Endodermal cell (in vitro differentiated cells): ENCODE data around the gene KRT33B. TPM values are rescaled to one million over a fixed set of nuclear protein-coding genes. Genes with fewer than 3 reads are reported as not detected.
A peak's percentile ranks its signal among the peaks of the same experiment; 100 is the strongest.

Experiments
- DNase-seq: peaks from one replicate; pipeline ENCODE4 v3.0.0-alpha.2; 2017
- H3K27ac ChIP-seq: 2 replicates; pipeline ENCODE4 v1.5.1; 2013; ENCODE audit warnings: mild to moderate bottlenecking, low read depth, low read length, moderate library complexity
- H3K27me3 ChIP-seq: 2 replicates; pipeline ENCODE4 v1.6.1; 2013; ENCODE audit warnings: mild to moderate bottlenecking, low read length, moderate library complexity; ENCODE audit not compliant: insufficient read depth, control insufficient read depth, poor library complexity, severe bottlenecking
- H3K36me3 ChIP-seq: 2 replicates; pipeline ENCODE4 v1.7.0; 2013; ENCODE audit warnings: mild to moderate bottlenecking, low read length, moderate library complexity; ENCODE audit not compliant: control insufficient read depth, insufficient read depth
- H3K4me1 ChIP-seq: one replicate; pipeline ENCODE4 v1.7.0; 2013; ENCODE audit warnings: low read length; ENCODE audit not compliant: control insufficient read depth, insufficient read depth
- H3K4me3 ChIP-seq: 2 replicates; pipeline ENCODE4 v1.5.1; 2013; ENCODE audit warnings: mild to moderate bottlenecking, low read length, moderate library complexity
- H3K9ac ChIP-seq: 2 replicates; pipeline ENCODE4 v1.6.1; 2013; ENCODE audit warnings: mild to moderate bottlenecking, low read length, moderate library complexity; ENCODE audit not compliant: poor library complexity, severe bottlenecking; ENCODE audit errors: extremely low read depth
- H3K9me3 ChIP-seq: 2 replicates; pipeline ENCODE4 v1.6.1; 2013; ENCODE audit warnings: mild to moderate bottlenecking, low read length, moderate library complexity; ENCODE audit not compliant: control insufficient read depth
- H3K27ac Mint-ChIP-seq: 2 replicates; pipeline ENCODE4 v1.8.0; 2020; ENCODE audit warnings: mixed read lengths
- H3K27me3 Mint-ChIP-seq: 2 replicates; pipeline ENCODE4 v1.8.0; 2021; ENCODE audit warnings: mild to moderate bottlenecking, mixed read lengths; ENCODE audit not compliant: insufficient read depth
- H3K36me3 Mint-ChIP-seq: 2 replicates; pipeline ENCODE4 v1.8.0; 2020; ENCODE audit warnings: low read depth, mixed read lengths
- H3K4me1 Mint-ChIP-seq: 2 replicates; pipeline ENCODE4 v1.8.0; 2020; ENCODE audit warnings: mixed read lengths
- H3K4me3 Mint-ChIP-seq: 2 replicates; pipeline ENCODE4 v1.8.0; 2020; ENCODE audit warnings: mild to moderate bottlenecking, moderate library complexity, mixed read lengths
- H3K9me3 Mint-ChIP-seq: 2 replicates; pipeline ENCODE4 v1.8.0; 2020; ENCODE audit warnings: mild to moderate bottlenecking, mixed read lengths
- CTCF ChIP-seq: fragments of 200-600 bp; sonication (generic); conservative IDR thresholded peaks from 2 replicates; pipeline ENCODE4 v1.5.0; 2021; ENCODE audit warnings: antibody characterized with exemption, mild to moderate bottlenecking
- WGBS, 2 experiments: methylation state at CpG; one replicate each; pipeline versions ENCODE4 v1.1.5 to v1.1.7; 2013; ENCODE audit warnings: missing lambda C conversion rate in 2 of 2, mixed read lengths in 1 of 2; ENCODE audit not compliant: insufficient coverage in 1 of 2, insufficient read length in 1 of 2; 5-methylcytosine and 5-hydroxymethylcytosine counted together
- total RNA-seq, 2 donors: library from RNA; stranded (reverse); fragmentation: NEBNext Ultra II Directional in 1 of 2; extraction: Animal tissue kit (Norgen Biotek cat#: 25700) in 1 of 2; gene quantifications; 2 replicates in 1 of 2; 3 replicates in 1 of 2; pipeline ENCODE4 v1.2.1, GENCODE V29; 2021

KRT33B gene
- total RNA-seq, 2 donors from 2014 or later: not detected

GRCh38 chr17:41363881-41364280 is 5.7 kb downstream of the KRT33B start:
- Histone ChIP-seq H3K27me3 (no peaks in the 10 kb centered on the region), H3K9me3 (no peaks in the 10 kb centered on the region), H3K4me1 (no peaks in the 10 kb centered on the region), H3K9ac (no peak overlapping the region), H3K36me3 (no peaks in the 10 kb centered on the region), H3K4me3 (no peak overlapping the region), H3K27ac (no peak overlapping the region)
- Mint-ChIP-seq H3K4me1 (no peaks in the 10 kb centered on the region), H3K4me3 (no peak overlapping the region), H3K9me3 (no peaks in the 10 kb centered on the region), H3K36me3 (no peaks in the 10 kb centered on the region), H3K27me3 (no peaks in the 10 kb centered on the region), H3K27ac (no peak overlapping the region)
- no peak for DNase-seq
- no peak for TF ChIP-seq CTCF
- 88 to 92% methylated on average over 2 of the region's 2 CpGs for WGBS, 2 experiments

GRCh38 chr17:41360296-41360995 is 9.2 kb downstream of the KRT33B start:
- no peak overlapping the region for H3K4me3 Mint-ChIP-seq
- H3K4me1 ChIP-seq: no peaks in the 10 kb centered on the region
- no peak overlapping the region for H3K9ac ChIP-seq
- DNase-seq: peak; percentile 15
- no peak overlapping the region for H3K4me3 ChIP-seq
- H3K36me3 Mint-ChIP-seq: no peaks in the 10 kb centered on the region
- H3K27ac Mint-ChIP-seq: no peak overlapping the region
- no peaks in the 10 kb centered on the region for H3K4me1 Mint-ChIP-seq
- H3K9me3 ChIP-seq: no peaks in the 10 kb centered on the region
- H3K27ac ChIP-seq: no peak overlapping the region
- no peaks in the 10 kb centered on the region for H3K27me3 Mint-ChIP-seq
- H3K9me3 Mint-ChIP-seq: no peaks in the 10 kb centered on the region
- no peaks in the 10 kb centered on the region for H3K36me3 ChIP-seq
- TF ChIP-seq CTCF: no peak
- no peaks in the 10 kb centered on the region for H3K27me3 ChIP-seq
- 90 to 97% methylated on average over 4 to 5 of the region's 5 CpGs for WGBS, 2 experiments

GRCh38 chr17:41354536-41354935 is 15.1 kb downstream of the KRT33B start:
- Histone ChIP-seq H3K27ac (no peak overlapping the region), H3K36me3 (no peaks in the 10 kb centered on the region), H3K9ac (no peak overlapping the region), H3K9me3 (no peaks in the 10 kb centered on the region), H3K27me3 (peaks cover 9% of the 10 kb centered on the region), H3K4me3 (no peak overlapping the region), H3K4me1 (no peaks in the 10 kb centered on the region)
- no peak for TF ChIP-seq CTCF
- no peak overlapping the region for H3K4me3 Mint-ChIP-seq
- H3K36me3 Mint-ChIP-seq: no peaks in the 10 kb centered on the region
- DNase-seq: peak; percentile 2
- H3K27ac Mint-ChIP-seq: no peak overlapping the region
- 89% methylated on average over 2 of the region's 4 CpGs; no CpG with 5 or more reads in 1 of the 2 experiments for WGBS, 2 experiments
- H3K27me3 Mint-ChIP-seq: peaks cover 9% of the 10 kb centered on the region
- H3K9me3 Mint-ChIP-seq: no peaks in the 10 kb centered on the region
- H3K4me1 Mint-ChIP-seq: no peaks in the 10 kb centered on the region
